ENCODE measurements around the gene ANKRD9. TPM values are rescaled to one million over a fixed set of nuclear protein-coding genes. Genes with fewer than 3 reads are reported as not detected.
A peak's percentile ranks its signal among the peaks of the same experiment; 100 is the strongest.
"Not testable (repeated sequence)": the region's sequence is repeated elsewhere in the genome, so short reads cannot be mapped to it uniquely, and the experiment has no call there.

The ANKRD9 gene, protein sequence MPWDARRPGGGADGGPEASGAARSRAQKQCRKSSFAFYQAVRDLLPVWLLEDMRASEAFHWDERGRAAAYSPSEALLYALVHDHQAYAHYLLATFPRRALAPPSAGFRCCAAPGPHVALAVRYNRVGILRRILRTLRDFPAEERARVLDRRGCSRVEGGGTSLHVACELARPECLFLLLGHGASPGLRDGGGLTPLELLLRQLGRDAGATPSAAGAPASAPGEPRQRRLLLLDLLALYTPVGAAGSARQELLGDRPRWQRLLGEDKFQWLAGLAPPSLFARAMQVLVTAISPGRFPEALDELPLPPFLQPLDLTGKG
- total RNA-seq (2014; rRNA removed; shearing (Covaris generic)) = 40.8 and 44.0 TPM in 2 replicates

DNA sequence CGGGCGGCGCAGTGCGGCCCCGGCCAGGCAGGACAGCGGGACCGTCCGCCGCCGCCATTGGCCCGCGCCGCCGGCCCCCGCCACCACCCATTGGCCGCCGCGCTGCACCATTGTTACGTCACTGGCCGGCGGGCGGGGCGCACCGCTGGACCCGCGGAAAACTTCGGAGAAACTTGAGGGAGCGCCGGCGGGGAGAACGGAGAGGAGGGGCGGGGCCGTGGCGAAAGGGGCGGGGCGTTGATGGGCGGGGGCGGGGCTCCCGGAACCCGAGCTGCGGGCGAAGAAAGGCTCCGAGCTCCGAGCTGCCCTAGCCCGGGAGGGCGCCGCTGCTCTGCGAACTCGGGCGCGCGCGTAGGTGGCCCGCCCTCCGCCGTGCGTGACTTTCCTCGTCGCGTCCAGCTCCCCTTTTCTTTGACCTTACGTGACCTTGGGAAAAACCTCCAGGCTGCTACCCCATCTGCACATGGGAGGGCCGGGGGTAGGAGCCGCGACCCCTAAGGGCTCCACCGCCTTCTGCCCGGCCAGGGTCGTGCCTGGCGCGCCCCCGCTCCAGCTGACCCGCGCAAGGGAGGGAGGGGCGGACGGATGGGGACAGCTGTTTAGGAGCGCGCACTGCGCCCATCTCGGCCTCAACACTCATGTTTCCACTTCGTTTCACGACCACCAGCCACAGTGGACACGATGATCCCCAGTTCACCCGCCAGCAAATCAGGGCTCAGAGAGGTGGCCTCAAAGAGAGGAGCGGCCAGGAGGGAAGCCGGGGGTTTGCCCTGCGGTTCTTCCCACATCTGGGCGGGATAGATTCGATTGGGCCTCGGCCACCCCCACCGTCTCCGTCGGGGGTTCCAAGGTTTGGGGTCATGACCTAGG, at the start of gene ANKRD9:
Gene ANKRD9, minus strand, starts transcription at position 31 of the 870 bp plus-strand sequence. CDS start 1,887 bp downstream, outside the sequence.
- peak; percentile 82 for DNase-seq (ENCODE audit: low spot score)

DNA sequence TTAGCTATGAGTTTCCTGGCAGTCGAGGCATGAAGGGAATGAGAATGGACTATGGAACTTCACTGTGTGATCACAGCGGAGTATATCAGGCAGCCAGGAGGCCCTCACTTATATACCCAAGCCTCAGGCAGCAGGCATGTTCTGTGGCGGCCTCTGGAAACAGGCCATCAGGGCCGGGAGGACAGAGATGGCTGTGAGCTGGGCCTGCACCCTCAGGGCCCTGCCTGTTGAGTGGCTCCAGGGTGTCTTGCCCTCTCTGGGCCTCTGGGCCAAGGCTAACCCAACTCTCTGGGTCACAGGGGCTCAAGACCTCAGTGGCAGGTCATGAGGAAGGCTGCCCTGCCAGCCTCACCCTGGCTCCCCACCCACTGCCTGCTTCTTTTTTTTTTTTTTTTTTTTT, 49.0 kb upstream of the ANKRD9 start:
- DNase-seq (ENCODE audit: low spot score) = no peak

DNA sequence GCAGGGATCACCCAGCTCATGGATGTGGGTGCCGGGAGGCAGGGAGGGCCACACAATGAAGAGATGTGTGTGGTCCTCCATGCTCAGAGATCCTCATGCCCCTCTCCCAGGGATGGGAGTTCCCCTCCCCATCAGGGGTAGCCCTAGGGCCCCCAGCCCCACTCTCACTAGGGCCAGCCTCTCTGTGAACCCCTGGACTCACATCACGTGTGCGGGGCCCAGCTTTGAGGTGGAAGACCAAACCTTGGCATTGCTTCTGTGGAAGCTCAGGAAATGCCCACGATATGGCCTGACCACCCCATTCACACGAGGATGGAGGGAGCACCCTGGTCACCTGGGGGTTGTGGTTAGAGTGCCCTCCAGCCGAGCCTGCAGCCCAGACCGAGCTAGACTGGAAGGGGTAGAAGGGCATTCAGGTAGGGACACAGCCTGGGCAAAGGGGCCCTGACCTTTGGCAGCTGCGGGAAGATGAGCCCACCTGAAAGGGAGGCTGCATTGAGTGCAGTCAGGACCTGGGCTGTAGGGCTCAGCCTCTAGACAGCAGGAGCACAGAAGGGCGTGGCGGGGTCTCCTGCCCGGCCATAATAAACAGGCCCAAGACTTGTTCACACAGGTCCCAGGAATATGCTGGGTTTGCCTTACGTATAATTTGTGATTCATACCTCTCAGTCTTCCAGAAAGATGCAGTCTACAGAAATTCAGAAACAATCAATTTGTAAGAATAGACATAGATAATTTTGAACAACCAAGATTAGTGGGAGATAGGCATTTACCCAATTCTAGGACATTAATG, 48.1 kb upstream of the ANKRD9 start:
- no peak for DNase-seq (ENCODE audit: low spot score)

DNA sequence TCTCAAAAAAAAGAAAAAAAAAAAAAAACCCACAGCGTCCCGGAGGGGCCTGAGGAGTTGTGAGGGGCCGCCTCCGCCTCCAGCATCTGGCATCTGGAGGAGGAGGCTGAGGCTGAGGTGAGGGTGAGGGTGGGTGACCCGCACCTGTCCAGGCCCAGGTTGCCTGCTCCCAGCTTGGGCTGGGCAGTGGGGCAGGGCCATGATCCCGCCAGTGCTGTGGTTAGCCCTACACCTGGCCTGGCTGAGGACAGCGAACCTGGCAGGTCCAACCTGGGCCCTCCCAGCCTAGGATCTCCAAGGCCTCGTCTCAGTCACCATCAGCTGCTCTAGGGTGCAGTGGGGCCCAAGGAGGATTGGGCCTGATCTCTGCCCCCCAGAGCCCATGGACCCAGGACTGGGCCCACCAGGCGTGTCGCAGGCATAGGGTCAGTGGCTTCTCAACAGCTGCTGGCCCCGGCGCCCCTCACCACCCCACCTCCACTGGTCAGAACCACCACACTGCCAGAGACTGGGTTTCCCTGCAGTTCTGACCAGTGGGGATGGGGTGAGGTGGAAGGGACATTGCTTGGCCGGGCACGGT, 46.6 kb upstream of the ANKRD9 start:
- no peak for DNase-seq (ENCODE audit: low spot score)

DNA sequence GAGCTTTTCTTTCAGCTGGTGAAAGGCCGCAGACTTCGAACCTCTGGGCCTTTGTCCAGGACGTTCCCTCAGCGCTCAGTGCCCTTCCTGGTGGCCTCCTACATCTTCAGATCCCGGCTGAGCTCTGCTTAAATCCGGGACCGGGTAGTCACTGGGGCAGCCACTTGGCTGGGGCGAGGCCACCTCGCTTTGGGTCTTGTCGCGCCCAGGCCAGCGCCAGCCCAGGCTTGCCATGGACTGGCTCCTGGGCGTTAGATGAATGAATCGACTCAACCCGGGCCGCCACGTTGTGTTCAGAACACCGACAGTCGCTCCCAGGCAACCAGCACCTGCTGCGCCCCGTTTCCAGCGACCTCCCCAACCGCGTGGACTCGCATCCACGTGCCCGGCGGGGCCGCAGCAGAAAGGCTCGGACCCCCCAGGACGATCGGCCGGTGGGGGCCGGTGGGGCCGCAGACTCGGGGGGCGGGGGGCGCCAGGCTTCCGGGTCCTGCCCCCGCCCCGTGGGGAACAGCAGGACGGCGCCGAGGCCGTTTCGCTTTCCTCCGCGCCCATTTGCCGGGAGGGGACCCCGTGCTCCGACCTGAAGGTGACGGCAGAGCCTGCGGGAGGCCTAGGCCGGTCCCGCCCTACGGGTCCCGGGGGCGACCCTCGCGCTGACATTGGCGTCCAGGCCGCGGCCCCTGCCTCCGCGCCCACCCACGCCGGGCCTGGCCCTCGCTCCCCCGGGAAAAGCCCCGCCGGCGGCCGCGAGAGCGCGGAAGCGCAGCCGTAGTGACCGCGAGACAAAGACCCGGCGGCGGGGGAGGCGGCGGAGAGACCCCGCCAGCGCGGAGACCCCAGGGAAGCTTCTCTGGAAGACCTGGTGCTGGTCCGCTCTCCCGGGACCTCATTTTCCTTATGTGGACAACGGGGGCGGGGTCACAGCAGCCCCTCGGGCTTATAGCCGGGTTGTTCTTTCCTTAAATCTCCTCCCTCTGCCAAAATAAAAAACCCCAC, 45.5 kb upstream of the ANKRD9 start:
- peak; percentile 31 for DNase-seq (ENCODE audit: low spot score)

DNA sequence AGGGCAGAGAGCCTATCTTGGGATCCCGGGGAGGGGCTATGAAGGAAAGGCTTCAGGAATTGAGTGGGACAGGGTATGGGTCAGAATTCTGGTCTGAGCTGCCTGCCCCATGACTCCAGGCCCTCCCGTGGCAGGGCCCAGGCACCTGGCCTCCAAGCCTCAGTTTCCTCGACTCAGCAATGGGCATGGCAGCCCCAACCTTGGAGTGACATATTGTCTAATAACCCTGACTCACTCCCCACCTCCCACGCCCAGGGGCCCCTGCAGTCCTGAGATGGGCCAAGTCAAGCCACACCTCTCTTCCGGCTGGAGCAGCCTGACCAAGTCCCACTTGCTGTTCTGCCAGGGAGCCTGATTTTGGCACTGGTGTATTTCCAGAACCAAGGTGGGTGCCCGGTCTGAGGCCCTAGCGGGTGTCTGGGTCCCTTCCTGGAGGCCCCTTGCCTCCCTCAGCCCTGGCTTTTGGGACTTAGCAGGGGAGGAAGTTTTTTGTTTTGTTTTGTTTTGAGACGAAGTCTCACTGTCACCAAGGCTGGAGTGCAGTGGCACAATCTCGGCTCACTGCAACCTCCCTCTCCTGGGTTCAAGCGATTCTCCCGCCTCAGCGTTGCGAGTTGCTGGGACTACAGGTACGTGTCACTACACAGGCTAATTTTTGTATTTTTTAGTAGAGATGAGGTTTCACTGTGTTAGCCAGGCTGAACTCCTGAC, 42.6 kb upstream of the ANKRD9 start:
- no peak for DNase-seq (ENCODE audit: low spot score)

DNA sequence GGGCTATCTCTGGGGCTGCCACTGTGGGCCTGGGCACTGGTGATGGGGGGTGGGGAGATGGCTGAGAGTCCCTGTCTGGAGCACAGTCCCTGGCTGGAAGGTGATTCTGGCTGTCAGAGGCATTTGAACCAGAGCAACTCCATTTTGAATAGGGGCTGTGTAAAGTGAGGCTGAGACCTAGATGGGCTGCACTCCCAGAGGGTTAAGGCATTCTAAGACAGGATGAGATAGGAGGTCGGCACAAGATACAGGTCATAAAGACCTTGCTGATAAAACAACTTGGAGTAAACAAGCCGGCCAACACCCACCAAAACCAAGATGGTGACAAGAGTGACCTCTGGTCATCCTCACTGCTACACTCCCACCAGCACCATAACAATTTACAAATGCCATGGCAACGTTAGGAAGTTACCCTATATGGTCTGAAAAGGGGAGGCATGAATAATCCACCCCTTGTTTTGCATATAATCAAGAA, 41.4 kb upstream of the ANKRD9 start:
- DNase-seq (ENCODE audit: low spot score) = not testable (repeated sequence)

DNA sequence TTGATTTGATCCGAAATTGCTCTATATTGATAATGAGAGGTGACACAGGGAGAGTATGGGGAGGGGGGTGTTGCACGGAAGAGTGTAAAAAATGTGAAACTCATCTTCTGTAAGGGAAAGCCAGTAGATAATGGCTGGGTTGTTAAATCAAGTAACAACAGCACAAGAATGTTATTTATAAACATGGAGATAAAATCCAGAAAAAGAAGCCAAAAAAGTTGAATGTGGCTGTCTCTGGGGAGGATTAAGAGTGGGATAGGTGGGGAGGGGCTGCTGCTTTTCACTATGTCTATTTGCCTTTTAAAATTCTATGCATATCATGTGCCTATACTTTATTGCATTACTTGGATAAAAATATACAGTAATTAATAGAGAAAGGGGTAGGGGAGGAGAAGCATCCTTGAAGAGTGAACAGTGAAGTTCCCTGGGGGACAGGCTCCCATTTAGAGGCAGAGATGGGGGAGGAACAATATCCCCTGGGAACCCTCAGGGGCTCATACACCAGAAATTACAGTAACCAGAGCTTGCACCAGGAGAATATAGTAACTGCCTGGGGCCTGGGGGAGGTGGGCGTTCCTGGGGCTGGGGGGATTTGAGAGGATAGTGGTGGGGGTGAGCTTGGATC, 39.2 kb upstream of the ANKRD9 start:
- DNase-seq (ENCODE audit: low spot score) = no peak

DNA sequence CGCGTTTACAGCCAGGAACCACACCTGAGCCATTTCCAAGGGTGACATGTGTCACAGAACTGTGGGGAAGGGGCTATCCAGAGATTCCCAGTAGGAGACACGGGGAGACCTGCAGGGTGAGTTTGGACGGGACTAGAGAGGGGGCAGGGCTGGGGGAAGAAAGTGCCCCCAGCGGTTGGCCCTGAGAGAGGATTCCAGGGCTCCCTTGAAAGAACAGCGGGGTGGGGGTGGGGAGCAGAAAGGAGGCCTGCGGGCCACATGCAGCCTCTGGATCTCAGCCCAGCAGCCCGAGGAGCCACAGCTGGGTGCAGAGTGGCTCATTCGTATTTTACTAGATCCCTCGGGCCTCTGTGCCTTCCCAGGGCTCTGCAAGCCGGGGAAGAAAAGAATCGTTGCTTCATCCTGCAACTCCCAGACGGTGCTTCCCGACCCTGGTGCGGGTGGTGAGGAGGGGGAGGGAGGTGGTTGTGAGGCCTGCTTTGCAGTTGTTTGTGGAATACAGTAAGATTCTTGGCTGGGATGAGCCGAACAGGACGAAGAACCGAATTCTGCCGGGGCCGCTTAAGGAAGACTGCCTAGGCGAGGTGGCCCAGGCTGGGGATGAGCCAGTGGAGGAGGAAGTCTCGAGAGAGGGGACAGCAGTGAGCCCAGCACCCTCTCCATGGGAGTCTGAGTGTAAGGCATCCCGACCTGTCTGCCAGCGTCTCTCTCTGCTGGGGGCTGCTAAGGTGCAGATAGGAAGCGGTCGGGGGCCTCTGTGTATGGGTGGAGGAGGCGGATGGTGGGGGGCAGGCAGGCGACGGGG, 36.1 kb upstream of the ANKRD9 start:
- no peak for DNase-seq (ENCODE audit: low spot score)

DNA sequence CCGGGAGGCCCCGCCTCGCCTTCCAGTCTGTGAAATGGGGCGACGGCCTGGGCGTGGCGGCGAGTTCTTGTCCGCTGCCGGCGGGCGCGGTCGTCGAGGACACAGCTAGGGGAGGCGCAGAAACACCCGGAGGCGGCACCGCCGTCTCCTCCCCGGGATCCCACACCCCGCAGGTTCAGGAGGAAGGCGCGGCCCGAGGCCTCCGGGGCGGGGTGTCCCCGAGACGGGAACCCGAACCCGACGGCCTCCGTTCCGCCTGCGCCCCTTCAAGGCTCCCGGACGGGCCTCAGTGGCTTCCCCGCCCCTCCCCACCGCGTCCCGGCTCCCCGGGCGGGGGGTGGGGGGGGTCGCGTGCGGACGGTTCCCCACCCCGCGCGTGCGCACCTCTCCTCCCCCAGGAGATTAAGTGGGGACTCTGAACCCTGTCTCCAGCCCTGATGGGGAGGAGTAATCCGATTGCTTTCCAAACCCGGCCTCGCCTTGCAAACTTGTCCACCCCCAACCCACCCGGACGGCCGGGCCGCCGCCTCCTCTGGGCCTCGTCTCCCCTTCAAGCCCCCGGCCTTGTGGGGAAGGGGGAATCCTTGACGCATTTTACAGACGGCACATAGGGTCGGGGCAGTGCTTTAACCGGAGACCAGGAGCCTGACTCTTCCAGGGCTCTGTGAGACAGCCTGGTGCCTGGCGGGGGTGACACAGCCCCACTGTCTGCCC, 35.3 kb upstream of the ANKRD9 start:
- DNase-seq (ENCODE audit: low spot score) = no peak

DNA sequence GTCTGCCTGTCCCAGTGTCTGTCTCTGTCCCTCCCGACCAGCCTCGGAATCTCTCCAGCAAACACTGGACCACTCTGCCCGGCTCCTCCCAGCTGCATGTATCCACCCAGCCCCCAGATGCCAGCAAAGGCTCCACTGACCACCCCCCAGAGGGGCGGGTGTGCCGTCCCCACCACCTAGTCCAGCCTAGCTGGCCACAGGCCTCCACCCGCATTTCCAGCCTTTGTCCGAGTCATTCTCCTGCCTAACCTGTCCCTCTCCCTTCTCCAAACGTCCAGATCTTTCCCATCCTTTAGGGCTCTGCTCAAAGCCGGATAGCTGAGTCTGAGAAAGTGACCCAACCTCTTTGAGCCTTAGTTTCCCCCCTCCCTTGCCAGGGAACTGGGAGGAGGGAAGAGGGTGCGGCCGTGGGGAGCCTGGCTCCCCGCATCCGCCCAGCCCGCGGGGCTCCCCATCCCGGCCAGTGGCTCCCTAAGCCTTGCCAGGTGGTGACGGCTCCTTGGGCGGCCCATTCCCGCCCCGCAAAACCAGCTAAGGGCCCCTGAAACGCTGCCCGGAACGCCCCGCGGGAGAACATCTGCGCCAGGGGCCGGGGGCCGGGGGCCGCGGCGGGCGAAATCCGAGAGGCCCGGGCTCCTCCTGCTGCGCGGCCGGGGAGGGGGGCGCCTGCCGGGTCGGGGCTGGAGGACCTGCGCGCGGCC, 34.6 kb upstream of the ANKRD9 start:
- DNase-seq (ENCODE audit: low spot score) = no peak

DNA sequence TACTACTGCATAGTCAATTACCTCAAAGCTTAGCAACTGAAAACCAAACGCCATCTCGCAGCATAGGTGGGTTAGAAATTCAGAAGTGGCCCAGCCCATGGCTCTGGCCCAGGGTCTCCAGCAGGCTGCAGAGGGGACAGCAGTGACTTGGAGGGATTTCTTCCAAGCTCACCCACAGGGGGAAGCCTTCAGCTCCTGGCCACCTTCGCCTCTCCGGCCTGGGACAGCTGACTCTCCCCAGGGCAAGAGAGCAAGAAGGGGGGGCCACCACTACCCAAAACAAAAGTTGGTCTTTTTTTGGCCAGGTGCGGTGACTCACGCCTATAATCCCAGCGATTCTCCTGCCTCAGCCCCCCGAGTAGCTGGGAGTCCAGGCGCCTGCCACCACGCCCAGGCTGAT, 32.2 kb upstream of the ANKRD9 start:
- DNase-seq (ENCODE audit: low spot score) = no peak

DNA sequence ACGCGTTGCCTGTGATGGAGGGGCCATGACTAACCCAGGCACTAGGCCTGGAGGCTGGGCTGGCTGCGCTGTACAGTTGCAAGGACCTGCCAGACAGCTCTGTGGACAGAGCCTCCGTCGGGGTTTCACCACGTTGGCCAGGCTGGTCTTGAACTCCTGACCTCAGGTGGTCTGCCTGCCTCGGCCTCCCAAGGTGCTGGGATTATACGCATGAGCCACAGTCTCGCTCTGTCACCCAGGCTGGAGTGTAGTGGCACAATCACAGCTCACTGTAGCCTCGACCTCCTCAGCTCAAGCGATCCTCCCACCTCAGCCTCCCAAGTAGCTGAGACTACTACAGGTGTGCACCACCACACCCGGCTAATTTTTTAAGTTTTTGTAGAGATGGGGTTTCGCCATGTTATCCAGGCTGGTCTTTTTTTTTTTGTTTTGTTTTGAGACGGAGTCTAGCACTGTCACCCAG, 31.5 kb upstream of the ANKRD9 start:
- DNase-seq (ENCODE audit: low spot score) = not testable (repeated sequence)

DNA sequence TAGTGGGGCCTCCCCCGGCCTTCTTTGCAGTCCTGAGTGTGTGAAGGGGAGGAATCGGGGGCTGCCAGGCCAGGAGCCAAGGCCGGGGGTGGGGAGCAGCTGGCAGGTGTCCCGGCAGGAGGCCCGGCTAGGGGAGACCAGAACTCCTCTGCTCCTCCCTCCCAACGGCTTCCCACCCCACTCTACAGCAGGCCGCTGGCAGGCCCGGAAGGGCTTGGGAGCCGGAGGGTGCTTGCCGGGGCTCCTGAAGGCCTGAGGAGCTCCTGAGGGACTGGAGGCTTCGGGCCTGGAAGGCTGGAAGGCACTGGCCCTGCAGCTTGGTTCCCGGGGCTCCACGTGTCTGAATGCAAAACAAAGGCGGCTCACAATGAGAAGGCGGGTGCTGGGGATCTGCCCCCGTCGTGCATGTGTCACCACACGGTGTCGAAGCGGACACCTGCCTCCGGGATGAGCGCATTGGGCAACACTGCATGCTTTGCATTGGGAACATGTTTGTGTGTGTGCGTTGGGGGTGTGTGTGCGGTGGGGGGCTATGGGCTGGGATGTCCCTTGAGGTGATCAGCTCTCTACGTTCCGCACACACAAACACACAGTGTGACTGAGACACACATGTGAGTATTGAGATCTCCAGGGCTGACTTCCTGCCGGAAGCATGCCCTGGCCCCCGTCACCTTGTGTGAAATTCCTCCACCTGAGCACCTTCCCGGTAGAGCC, 30.9 kb upstream of the ANKRD9 start:
- no peak for DNase-seq (ENCODE audit: low spot score)

DNA sequence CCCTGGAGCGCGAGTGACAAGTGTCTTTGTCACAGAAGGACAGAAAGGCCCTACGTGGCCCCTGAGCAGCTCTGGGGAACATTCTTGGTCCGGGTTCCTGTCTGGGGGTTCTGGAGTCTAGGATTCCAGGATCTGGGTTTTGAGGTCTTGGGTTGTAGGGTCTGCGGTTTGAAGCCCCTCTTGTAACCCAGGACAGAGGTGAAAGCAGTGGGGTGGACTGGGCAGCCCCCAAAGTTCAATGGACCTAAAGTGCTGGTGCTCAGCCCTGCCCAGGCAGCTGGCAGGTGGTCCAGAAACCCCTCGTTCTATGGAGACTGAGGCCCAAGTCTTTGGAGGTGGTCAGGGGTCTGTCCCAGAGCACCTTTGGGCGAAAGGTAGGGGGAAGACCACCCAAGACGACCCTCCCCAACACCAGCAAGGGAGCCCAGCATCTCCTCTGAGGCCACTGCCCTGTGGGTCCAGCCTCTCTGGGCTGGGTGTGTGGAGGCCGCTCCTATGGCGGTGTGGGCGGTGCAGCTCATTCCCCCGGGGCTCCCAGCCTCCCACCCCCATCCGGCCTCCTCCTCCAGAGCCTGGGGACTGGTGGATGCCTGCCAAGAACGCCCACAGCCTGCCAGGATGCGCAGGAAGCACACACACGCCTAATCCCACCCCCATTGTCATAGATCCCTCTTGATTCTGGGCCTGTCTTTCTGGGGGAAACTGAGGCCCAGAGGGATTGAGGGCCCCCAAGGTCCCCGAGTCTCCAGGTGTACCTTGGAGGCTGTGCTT, 30.2 kb upstream of the ANKRD9 start:
- DNase-seq (ENCODE audit: low spot score) = no peak

Data from HT-29 (cell line).